Measurements from ENCODE around the gene LENG1. TPM values are rescaled to one million over a fixed set of nuclear protein-coding genes. Genes with fewer than 3 reads are reported as not detected.
A peak's percentile ranks its signal among the peaks of the same experiment; 100 is the strongest.

LENG1 gene
- total and polyA plus RNA-seq, 9 donors = 5.2 to 14.0 (median 8.5) TPM

- Histone ChIP-seq H3K4me3 (peak overlapping the region; percentile 72), H3K27ac (no peak overlapping the region), H3K9me3 (no peaks in the 10 kb centered on the region), H3K36me3 (no peaks in the 10 kb centered on the region), H3K27me3 (no peaks in the 10 kb centered on the region), H3K4me1 (ENCODE audit: insufficient read depth) (peaks cover 10% of the 10 kb centered on the region)
- intact Hi-C loops (cut with DNase I) = loop anchor here in 1 of 4 donors (10.0 kb wide), 1 partner anchor 240 kb away; no protein-coding TSS in a partner anchor
- DNase-seq = peak in 2 of 5 donors; percentile 47 to 56
- 14 to 30% (median 25%) methylated on average over 28 of the region's 28 CpGs for WGBS, 3 donors
- TF ChIP-seq EP300 (IDR thresholded peaks at IDR 0.05) (no peak), CTCF (IDR thresholded peaks at IDR 0.05) (no peak), POLR2A (IDR thresholded peaks at IDR 0.05) (no peak)
These were observed 45.0 kb downstream of the LENG1 start for GRCh38 chr19:54114340-54115108.

GRCh38 chr19:54109651-54110050, 49.9 kb downstream of the LENG1 start:
- 59 to 78% (median 65%) methylated on average over 6 of the region's 6 CpGs for WGBS, 3 donors
- Histone ChIP-seq H3K4me3 (no peak overlapping the region), H3K27me3 (no peaks in the 10 kb centered on the region), H3K36me3 (no peaks in the 10 kb centered on the region), H3K9me3 (no peaks in the 10 kb centered on the region), H3K27ac (no peak overlapping the region), H3K4me1 (ENCODE audit: insufficient read depth) (peaks cover 3% of the 10 kb centered on the region)
- DNase-seq = no peak
- TF ChIP-seq POLR2A (IDR thresholded peaks at IDR 0.05) (no peak), CTCF (IDR thresholded peaks at IDR 0.05) (no peak), EP300 (IDR thresholded peaks at IDR 0.05) (no peak)
- intact Hi-C loops (cut with DNase I) = loop anchor here in 1 of 4 donors (10.0 kb wide), 1 partner anchor 235 kb away; no protein-coding TSS in a partner anchor

GRCh38 chr19:54108496-54108895, 51.0 kb downstream of the LENG1 start:
- intact Hi-C loops (cut with DNase I) = no loop called here
- Histone ChIP-seq H3K27ac (no peak overlapping the region), H3K36me3 (no peaks in the 10 kb centered on the region), H3K4me1 (ENCODE audit: insufficient read depth) (peaks cover 2% of the 10 kb centered on the region), H3K9me3 (no peaks in the 10 kb centered on the region), H3K4me3 (no peak overlapping the region), H3K27me3 (no peaks in the 10 kb centered on the region)
- DNase-seq = no peak
- WGBS, 3 donors = 69 to 81% (median 70%) methylated on average over 7 of the region's 7 CpGs
- TF ChIP-seq CTCF (IDR thresholded peaks at IDR 0.05) = no peak
- no peak for TF ChIP-seq POLR2A (IDR thresholded peaks at IDR 0.05)
- no peak for TF ChIP-seq EP300 (IDR thresholded peaks at IDR 0.05)

GRCh38 chr19:54107876-54108490, 51.5 kb downstream of the LENG1 start:
- TF ChIP-seq POLR2A (IDR thresholded peaks at IDR 0.05) (no peak), EP300 (IDR thresholded peaks at IDR 0.05) (no peak), CTCF (IDR thresholded peaks at IDR 0.05) (no peak)

More at GRCh38 chr19:54107876-54108490, 51.5 kb downstream of the LENG1 start:
- DNase-seq = no peak
- no peaks in the 10 kb centered on the region for H3K27me3 ChIP-seq
- peaks cover 3% of the 10 kb centered on the region for H3K4me1 ChIP-seq (ENCODE audit: insufficient read depth)
- H3K36me3 ChIP-seq = no peaks in the 10 kb centered on the region
- H3K27ac ChIP-seq = no peak overlapping the region
- intact Hi-C loops (cut with DNase I) = no loop called here
- H3K9me3 ChIP-seq = no peaks in the 10 kb centered on the region
- WGBS, 3 donors = 66 to 77% (median 72%) methylated on average over 21 of the region's 21 CpGs
- no peak overlapping the region for H3K4me3 ChIP-seq
